Stomach smooth muscle (tissue), 2 donors: Measurements from ENCODE around the gene GAGE12E.
"Not testable (repeated sequence)": the region's sequence is repeated elsewhere in the genome, so short reads cannot be mapped to it uniquely, and the experiment has no call there.

Experiments
- H3K27ac ChIP-seq: one replicate; pipeline ENCODE4 v1.7.0; 2013; ENCODE audit warnings: mild to moderate bottlenecking, low read length, inconsistent platforms
- H3K27me3 ChIP-seq, 2 donors: one replicate each; pipeline ENCODE4 v1.7.0; 2013; ENCODE audit warnings: low read length in 2 of 2; ENCODE audit not compliant: insufficient read depth in 2 of 2, control insufficient read depth in 1 of 2
- H3K36me3 ChIP-seq, 2 donors: one replicate each; pipeline ENCODE4 v1.7.0; 2013; ENCODE audit warnings: low read length in 2 of 2; ENCODE audit not compliant: control insufficient read depth in 2 of 2, insufficient read depth in 2 of 2
- H3K4me1 ChIP-seq: one replicate; pipeline ENCODE4 v1.7.0; 2013; ENCODE audit warnings: low read length; ENCODE audit not compliant: control insufficient read depth, insufficient read depth
- H3K4me3 ChIP-seq, 2 donors: one replicate each; pipeline ENCODE4 v1.7.0; 2013; ENCODE audit warnings: low read length in 2 of 2
- H3K9ac ChIP-seq, 2 donors: one replicate each; pipeline ENCODE4 v1.7.0; 2013; ENCODE audit warnings: low read length in 2 of 2, mild to moderate bottlenecking in 1 of 2
- H3K9me3 ChIP-seq, 2 donors: one replicate each; pipeline ENCODE4 v1.7.0; 2013; ENCODE audit warnings: low read length in 2 of 2; ENCODE audit not compliant: control insufficient read depth in 2 of 2
- donor health status: healthy.
- donor health status: Pancreatic carcinoma.

GAGE12E gene, protein sequence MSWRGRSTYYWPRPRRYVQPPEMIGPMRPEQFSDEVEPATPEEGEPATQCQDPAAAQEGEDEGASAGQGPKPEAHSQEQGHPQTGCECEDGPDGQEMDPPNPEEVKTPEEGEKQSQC

DNA sequence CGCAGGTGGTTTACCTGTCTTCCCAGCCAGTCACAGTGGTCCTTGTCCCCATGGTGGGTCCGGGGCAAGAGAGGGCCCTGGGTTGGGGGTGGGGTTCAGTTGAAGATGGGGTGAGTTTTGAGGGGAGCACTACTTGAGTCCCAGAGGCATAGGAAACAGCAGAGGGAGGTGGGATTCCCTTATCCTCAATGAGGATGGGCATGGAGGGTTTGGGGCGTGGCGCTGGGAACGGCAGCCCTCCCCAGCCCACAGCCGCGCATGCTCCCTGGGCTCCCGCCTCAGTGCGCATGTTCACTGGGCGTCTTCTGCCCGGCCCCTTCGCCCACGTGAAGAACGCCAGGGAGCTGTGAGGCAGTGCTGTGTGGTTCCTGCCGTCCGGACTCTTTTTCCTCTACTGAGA is at the start of gene GAGE12E:
TSS of gene GAGE12E (plus strand) at position 301 of the 400 bp plus-strand sequence. CDS start 1,155 bp downstream, outside the sequence.
- not testable (repeated sequence) for H3K4me3 ChIP-seq, H3K36me3 ChIP-seq, H3K27ac ChIP-seq, H3K9me3 ChIP-seq, H3K9ac ChIP-seq, H3K27me3 ChIP-seq, H3K4me1 ChIP-seq

DNA sequence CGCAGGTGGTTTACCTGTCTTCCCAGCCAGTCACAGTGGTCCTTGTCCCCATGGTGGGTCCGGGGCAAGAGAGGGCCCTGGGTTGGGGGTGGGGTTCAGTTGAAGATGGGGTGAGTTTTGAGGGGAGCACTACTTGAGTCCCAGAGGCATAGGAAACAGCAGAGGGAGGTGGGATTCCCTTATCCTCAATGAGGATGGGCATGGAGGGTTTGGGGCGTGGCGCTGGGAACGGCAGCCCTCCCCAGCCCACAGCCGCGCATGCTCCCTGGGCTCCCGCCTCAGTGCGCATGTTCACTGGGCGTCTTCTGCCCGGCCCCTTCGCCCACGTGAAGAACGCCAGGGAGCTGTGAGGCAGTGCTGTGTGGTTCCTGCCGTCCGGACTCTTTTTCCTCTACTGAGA is 19.2 kb upstream of the GAGE12E start, which contains the start of gene GAGE12C:
TSS of gene GAGE12C (plus strand) at position 301 of the 400 bp plus-strand sequence. CDS start 1,155 bp downstream, outside the sequence.
- H3K36me3 ChIP-seq, H3K27me3 ChIP-seq, H3K4me1 ChIP-seq, H3K9ac ChIP-seq, H3K4me3 ChIP-seq, H3K27ac ChIP-seq, H3K9me3 ChIP-seq: not testable (repeated sequence)

DNA sequence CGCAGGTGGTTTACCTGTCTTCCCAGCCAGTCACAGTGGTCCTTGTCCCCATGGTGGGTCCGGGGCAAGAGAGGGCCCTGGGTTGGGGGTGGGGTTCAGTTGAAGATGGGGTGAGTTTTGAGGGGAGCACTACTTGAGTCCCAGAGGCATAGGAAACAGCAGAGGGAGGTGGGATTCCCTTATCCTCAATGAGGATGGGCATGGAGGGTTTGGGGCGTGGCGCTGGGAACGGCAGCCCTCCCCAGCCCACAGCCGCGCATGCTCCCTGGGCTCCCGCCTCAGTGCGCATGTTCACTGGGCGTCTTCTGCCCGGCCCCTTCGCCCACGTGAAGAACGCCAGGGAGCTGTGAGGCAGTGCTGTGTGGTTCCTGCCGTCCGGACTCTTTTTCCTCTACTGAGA is 9.7 kb upstream of the GAGE12E start, which contains the start of gene GAGE12D:
TSS of gene GAGE12D (plus strand) at position 301 of the 400 bp plus-strand sequence. CDS start 1,155 bp downstream, outside the sequence.
- H3K27ac ChIP-seq, H3K9ac ChIP-seq, H3K27me3 ChIP-seq, H3K9me3 ChIP-seq, H3K4me3 ChIP-seq, H3K36me3 ChIP-seq, H3K4me1 ChIP-seq: not testable (repeated sequence)

DNA sequence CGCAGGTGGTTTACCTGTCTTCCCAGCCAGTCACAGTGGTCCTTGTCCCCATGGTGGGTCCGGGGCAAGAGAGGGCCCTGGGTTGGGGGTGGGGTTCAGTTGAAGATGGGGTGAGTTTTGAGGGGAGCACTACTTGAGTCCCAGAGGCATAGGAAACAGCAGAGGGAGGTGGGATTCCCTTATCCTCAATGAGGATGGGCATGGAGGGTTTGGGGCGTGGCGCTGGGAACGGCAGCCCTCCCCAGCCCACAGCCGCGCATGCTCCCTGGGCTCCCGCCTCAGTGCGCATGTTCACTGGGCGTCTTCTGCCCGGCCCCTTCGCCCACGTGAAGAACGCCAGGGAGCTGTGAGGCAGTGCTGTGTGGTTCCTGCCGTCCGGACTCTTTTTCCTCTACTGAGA is 9.5 kb downstream of the GAGE12E start, which contains the start of gene GAGE12F:
TSS of gene GAGE12F (plus strand) at position 301 of the 400 bp plus-strand sequence. CDS start 1,155 bp downstream, outside the sequence.
- H3K36me3 ChIP-seq, H3K4me3 ChIP-seq, H3K4me1 ChIP-seq, H3K9me3 ChIP-seq, H3K27ac ChIP-seq, H3K27me3 ChIP-seq, H3K9ac ChIP-seq: not testable (repeated sequence)

DNA sequence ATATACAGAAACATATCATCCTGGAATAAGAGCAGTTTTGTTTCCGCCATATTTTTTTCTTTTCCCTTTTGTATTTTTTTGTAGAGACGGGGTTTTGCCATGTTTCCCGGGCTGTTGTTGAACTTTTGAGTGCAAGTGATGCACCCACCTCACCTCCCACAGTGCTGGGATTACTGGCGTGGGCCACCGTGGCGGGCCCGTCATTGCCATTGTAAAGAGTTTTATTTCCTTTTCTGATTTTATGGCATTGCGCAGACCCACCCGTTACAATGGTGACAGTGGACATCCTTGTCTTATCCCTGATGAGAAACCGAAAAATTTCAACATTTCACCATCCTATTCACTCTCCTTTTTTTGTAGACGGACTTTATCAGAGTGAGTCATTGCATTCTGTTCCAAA is 17.6 kb downstream of the GAGE12E start:
- not testable (repeated sequence) for H3K36me3 ChIP-seq, H3K9me3 ChIP-seq, H3K4me3 ChIP-seq, H3K27me3 ChIP-seq, H3K9ac ChIP-seq, H3K4me1 ChIP-seq, H3K27ac ChIP-seq

DNA sequence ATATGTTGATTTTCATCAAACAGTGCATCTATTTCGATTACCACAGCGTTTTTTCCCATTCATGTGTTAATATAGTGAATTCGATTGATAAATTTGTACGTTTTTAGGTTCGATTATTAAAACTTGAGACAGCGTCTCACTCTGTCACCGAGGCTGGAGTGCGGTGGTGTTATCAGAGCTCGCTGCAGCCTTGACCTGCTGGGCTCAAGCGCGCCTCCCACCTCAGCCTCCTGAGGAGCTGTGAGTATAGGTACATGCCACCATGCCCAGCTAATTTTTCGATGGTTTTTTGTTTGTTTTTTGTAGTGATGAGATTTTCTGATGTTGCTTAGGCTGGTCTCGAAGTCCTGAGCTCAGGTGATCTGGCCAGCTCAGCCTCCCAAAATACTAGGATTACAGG is 18.1 kb downstream of the GAGE12E start:
- not testable (repeated sequence) for H3K36me3 ChIP-seq, H3K9ac ChIP-seq, H3K4me1 ChIP-seq, H3K4me3 ChIP-seq, H3K27ac ChIP-seq, H3K9me3 ChIP-seq, H3K27me3 ChIP-seq

DNA sequence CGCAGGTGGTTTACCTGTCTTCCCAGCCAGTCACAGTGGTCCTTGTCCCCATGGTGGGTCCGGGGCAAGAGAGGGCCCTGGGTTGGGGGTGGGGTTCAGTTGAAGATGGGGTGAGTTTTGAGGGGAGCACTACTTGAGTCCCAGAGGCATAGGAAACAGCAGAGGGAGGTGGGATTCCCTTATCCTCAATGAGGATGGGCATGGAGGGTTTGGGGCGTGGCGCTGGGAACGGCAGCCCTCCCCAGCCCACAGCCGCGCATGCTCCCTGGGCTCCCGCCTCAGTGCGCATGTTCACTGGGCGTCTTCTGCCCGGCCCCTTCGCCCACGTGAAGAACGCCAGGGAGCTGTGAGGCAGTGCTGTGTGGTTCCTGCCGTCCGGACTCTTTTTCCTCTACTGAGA is 19.0 kb downstream of the GAGE12E start, which contains the start of gene GAGE12G:
TSS of gene GAGE12G (plus strand) at position 301 of the 400 bp plus-strand sequence. CDS start 1,155 bp downstream, outside the sequence.
- not testable (repeated sequence) for H3K9ac ChIP-seq, H3K9me3 ChIP-seq, H3K27ac ChIP-seq, H3K36me3 ChIP-seq, H3K4me1 ChIP-seq, H3K4me3 ChIP-seq, H3K27me3 ChIP-seq

DNA sequence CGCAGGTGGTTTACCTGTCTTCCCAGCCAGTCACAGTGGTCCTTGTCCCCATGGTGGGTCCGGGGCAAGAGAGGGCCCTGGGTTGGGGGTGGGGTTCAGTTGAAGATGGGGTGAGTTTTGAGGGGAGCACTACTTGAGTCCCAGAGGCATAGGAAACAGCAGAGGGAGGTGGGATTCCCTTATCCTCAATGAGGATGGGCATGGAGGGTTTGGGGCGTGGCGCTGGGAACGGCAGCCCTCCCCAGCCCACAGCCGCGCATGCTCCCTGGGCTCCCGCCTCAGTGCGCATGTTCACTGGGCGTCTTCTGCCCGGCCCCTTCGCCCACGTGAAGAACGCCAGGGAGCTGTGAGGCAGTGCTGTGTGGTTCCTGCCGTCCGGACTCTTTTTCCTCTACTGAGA is 28.6 kb downstream of the GAGE12E start, which contains the start of gene GAGE12H:
TSS of gene GAGE12H (plus strand) at position 301 of the 400 bp plus-strand sequence. CDS start 1,155 bp downstream, outside the sequence.
- H3K27ac ChIP-seq, H3K4me1 ChIP-seq, H3K27me3 ChIP-seq, H3K9ac ChIP-seq, H3K36me3 ChIP-seq, H3K4me3 ChIP-seq, H3K9me3 ChIP-seq: not testable (repeated sequence)

DNA sequence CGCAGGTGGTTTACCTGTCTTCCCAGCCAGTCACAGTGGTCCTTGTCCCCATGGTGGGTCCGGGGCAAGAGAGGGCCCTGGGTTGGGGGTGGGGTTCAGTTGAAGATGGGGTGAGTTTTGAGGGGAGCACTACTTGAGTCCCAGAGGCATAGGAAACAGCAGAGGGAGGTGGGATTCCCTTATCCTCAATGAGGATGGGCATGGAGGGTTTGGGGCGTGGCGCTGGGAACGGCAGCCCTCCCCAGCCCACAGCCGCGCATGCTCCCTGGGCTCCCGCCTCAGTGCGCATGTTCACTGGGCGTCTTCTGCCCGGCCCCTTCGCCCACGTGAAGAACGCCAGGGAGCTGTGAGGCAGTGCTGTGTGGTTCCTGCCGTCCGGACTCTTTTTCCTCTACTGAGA is 38.1 kb downstream of the GAGE12E start, which contains the start of gene GAGE2A:
TSS of gene GAGE2A (plus strand) at position 301 of the 400 bp plus-strand sequence. CDS start 1,155 bp downstream, outside the sequence.
- not testable (repeated sequence) for H3K36me3 ChIP-seq, H3K27ac ChIP-seq, H3K4me1 ChIP-seq, H3K9ac ChIP-seq, H3K4me3 ChIP-seq, H3K27me3 ChIP-seq, H3K9me3 ChIP-seq

DNA sequence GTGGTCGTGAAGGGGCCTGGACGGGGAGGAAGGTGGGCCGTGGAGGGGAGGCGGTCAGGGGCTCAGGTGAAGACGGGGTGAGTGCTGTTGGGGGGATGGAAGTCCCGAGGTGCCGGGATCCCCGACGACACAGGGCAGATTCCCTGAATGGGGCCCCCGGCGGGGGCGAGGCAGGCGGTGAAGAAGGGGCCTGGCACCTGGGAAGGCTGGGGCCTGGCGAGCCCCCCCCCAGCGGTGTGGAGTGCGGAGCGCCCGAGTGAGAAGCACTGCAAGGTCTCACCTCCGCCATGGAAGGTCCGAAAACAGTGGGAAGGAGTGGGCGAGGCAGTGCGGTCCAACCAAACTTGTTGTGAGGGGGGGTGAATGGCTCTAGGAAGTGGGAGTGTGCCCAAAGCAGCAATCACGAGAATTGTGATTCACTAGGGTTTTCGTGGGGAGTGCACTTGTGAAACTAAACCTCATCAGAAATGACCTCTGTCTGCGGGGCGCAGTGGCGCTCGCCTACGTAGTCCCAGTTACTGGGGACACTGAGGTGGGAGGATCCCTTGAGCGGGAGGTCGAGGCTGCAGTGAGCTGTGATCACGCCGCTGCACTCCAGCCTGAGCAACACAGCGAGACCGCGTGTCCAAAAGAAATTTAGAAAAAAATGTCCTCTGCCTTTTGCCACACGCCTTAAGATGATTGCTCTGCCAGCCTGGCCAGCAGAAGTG is 38.8 kb downstream of the GAGE12E start:
- H3K9me3 ChIP-seq, H3K36me3 ChIP-seq, H3K4me3 ChIP-seq, H3K9ac ChIP-seq, H3K27ac ChIP-seq, H3K4me1 ChIP-seq, H3K27me3 ChIP-seq: not testable (repeated sequence)

DNA sequence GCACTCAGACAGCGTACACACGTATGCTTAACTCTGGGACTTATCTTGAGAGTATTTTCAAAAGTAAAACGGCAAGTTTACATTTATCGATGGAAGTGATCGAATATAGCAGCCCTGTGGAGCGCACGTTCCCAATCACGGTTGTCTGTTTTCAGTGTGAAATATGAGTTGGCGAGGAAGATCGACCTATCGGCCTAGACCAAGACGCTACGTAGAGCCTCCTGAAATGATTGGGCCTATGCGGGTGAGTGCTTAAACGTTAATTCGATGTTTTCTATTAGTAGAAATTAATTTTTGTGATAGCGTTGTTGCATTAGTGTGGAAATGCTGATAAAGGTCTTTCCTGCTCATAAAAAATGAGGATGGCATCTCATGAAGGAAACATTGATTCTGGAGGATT is 39.4 kb downstream of the GAGE12E start:
- not testable (repeated sequence) for H3K27ac ChIP-seq, H3K9ac ChIP-seq, H3K36me3 ChIP-seq, H3K9me3 ChIP-seq, H3K27me3 ChIP-seq, H3K4me1 ChIP-seq, H3K4me3 ChIP-seq
